ENCODE data around the gene SNX30.
A peak's percentile ranks its signal among the peaks of the same experiment; 100 is the strongest.

Gene SNX30

DNA sequence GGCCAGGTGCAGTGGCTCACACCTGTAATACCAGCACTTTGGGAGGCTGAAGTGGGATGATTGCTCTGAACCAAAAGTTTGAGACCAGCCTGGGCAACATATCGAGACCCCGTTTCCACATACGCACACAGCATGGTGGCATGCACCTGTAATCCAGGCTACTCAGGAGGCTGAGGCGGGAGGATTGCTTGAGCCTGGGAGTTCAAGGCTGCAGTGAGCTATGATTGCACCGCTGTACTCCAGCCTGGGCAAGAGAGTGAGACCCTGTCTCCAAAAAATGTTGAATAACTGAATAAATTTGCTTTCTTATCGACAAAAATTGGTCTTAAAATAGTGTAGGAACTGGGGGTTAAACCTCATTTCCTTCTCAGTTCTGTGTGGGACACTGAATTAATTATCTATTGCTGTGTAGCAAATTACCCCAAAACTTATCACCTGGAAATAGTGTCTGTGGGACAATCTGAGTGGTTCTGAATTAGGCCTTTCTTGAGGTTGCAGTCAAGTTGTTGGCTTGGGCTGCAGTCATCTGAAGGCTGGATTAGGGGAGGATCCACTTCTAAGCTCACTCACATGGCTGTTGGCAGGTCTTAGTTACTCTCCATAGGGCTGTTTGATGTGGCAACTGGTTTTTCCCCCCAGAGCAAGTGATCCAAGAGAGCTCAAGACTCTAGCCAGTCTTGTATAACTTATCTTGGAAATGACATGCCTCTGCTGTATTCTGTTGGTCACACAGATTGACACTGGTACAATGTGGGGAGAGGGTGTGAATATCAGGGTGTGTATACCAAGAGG lies 2.0 kb downstream of the SNX30 start:
- DNase-seq, result no peak

DNA sequence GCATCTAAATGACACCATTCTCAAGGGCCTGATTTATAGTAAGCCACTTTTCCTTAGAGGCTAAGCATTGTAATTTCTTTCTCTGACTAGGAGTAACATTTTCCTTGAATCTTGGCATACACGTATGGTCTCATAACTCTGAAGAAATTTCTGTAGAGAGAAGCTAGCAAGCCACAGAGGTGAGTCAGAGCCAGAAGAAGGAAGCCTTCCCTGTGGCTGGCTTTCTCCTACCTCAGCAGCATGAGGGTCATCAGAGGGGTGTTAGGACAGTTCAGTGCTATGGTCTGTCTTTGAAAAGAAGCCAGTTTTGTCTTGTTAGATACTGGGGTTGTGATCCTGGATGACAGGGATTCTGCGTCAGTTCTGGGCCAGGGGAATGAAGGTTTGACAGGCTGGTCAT lies 3.2 kb downstream of the SNX30 start:
- no peak for DNase-seq

DNA sequence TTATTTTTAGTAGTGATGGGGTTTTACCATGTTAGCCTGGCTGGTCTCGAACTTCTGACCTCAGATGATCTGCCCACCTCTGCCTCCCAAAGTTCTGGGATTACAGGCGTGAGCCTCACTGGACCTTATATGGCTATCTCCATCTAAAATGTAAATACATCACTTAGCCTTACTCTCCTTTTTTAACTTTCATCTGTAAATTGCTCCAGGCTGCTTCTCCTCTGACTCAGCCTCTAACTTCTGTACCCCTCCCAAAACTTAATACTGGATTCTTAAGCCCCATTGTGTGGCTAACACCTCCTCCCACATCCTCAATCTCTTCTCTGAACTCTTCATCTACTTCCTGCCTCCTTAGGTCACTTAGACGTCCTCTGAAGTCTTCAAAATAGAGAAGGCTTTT lies 4.0 kb downstream of the SNX30 start:
- peak; percentile 20 for DNase-seq

DNA sequence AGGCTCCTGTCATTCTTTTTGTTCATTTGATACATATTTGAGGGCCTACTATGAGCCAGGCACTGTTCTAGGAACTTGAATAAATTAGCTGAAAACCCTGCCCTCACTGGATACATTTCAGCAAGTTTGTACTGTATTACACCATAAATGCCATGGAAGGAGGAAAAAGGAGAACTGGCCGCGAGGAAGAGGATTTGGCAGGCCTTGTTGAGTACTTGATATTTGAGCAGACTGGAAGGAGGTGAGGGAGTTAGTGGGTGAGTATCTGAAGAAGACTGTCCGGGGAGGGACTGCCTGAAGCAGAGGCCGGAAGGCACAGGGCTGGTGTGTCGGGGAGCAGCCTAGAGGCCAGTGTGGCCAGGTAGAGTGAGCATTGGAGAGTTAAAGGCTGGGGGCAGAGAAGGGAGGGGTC lies 4.5 kb downstream of the SNX30 start:
- no peak for DNase-seq

DNA sequence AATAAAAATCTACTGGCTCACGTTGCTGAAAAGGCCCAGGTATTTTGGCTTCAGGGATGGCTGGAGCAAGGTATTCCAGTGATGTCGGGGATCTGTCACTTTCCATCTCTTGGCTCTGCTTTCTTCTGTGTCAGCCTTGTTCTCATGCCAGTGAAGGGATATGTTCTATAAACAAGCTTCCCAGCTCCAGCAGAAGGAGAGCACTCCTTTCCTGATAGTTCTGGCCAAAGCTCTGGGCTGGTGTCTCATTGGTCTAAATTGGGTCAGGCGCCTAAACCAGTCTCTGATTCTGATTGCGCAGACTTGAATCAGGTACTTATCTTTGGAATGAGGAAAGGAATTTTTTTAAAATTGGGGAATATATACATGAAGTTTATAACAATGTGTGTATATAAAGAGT lies 5.1 kb downstream of the SNX30 start:
- no peak for DNase-seq

DNA sequence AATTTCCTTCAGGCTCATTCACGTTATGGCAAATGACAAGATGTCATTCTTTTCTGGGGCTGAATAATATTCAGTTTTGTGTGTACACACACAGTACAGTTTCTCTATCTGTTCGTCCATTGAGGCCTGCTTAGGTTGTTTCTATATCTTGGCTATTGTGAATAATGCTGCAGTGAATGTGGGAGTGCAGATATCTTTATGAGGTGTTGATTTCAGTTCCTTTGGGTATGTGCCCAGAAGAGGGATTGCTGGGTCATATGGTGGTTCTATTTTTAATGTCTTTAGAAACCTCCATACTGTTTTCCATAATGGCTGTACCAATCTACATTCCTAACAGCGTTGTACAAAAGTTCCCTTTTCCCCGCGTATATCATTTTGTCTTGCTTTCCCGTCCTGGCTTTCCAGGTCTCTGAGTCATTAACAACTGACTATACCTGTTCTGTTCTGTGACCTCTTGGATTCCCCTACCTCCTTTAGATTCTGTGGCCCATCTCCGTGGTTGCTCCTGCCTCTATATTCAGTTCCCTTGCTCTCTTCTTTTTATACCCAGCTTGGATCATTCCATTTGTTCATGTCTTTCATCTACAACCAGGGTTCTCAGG lies 6.8 kb downstream of the SNX30 start:
- no peak for DNase-seq

DNA sequence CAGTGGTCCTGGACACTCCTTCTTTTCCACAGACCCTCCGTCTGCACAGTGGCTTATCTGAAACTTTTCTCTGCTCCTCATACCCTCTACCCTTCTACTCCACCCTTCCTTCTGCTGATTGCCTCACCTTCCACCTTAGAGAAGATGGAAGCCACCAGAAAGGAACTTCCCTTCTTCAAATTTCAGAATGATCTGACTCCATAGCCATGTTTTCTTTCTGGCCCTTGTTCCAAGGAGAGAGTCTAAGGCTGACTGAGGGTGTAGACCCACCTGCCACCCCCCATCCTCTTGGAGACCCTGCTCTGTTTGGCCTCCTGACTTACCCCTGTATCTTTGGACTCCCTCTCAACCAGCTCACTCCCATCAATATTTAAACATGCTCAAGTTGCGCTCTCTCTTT lies 7.4 kb downstream of the SNX30 start:
- no peak for DNase-seq

DNA sequence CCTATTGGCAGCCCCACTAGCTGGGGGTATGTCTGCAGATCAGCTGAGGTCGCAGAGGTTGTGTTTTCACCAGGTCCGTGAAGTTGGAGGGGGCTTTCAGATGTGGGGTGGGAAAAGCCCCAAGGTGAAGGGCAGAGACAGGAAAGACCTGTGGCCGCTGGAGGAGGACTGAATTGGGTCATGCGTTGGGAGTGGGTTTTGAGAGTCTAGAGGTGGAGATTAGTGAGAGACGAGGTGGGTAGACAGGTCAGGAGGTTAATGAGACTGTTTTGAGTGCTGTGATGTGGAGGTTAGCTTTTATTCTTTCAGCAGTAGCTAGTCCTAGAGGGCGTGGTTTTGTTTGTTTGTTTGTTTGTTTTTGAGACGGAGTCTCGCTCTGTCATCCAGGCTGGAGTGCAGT lies 10.3 kb downstream of the SNX30 start:
- DNase-seq, result no peak

DNA sequence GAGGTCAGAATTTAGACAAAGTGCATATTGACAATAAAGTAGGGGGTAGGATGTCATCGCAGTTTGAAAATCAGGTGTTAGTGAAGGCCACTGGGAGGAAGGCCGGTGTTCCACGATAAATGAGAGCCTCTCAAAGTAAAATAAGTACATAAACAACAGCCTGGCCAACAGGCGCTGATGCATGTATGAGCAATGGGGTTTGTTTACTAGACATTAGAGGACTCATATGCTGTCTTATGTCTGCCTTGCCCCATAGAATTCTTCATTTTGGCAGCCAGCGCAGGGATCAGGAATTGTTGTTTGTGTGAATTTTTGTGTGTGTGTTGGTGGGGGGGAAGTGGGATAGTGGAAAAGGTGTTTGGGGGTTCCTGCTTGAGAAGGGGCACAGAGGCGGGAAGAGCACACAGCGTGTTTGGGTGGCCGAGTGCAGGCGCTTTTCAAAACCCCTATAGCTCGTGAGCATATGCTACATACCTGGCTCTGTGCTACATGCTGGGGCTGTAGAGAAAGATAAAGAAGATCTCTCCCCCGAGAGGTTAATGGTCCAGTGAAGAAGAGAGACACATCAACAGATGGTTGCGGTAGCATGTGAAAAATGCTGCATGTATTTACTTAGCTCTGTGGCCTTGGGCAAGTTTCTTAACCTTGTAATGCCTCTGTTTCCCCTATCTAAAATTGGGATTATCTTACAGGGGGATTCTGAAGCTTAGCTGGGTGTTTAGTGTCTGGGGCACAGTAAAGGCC lies 11.5 kb downstream of the SNX30 start:
- DNase-seq, result no peak

DNA sequence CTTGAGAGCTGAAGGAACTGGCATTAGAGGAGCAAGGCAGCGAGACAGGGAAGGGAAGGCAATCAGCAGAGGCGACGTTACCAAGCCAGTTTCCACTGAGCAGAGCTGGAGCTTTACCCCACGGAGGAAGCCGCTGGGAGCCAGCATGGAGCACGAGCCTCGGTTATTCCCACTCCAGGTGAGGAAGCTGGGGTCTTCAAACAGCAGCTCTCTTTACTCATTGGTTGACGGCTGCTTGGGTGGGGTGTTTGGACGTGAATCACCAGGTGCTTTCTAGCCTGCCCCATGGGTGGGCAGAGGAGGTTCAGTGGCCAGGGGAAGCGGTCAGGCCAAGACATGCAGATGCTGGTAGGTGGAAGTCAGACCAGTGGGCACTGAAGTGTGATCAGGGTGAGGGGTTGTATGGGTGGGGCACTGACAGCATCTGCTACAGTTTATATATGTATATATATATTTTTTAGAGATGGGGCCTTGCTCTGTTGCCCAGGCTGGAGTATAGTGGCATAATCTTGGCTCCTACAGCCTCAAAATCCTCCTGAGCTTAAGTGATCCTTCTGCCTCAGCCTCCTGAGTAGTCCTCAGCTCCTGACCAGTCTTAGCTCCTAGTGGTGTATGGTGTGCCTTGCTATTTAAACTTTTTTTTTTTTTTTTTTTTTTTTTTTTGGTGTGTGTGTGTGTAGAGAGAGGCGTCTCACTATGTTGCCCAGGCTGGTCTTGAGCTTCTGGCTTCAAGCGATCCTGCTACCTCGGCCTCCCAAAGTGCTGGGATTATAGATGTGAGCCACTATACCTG lies 12.4 kb downstream of the SNX30 start:
- DNase-seq, result no peak

DNA sequence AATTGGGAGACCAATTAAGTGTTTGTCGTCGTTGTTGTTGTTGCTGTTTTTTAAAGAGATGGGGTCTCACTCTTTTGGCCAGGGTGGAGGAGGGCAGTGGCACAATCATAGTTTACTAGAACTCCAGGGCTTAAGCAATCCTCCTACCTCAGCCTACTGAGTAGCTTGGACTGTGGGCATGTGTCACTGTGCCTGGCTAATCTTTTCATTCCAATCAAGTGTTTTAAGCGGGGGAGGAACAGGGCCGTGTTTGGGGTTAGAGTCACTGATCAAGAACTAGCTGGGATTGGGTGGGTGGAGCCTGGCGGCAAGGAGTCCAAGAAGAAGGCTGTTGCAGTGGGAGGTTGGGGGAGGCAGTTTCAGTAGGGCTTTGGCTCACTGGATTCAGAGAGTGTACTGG lies 13.8 kb downstream of the SNX30 start:
- DNase-seq, result no peak

DNA sequence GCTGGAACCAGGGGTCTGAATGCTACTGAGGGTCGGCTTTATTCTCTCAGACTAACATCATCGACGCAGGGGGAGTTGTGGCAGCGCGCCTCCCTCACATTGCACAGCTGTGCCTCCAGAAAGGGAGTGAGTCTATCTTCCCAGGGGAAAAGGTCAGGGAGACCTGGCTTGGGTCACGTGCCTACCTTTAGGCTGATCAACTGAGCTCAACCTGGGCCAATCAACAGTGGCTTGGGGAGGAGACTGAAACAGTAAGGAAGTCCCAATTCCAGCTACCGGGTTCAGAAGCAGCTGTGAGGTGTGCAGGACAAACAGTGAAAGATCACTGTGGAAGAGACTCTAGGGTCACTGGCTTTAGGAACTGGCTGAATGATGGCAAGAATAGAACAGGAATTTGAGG lies 14.3 kb downstream of the SNX30 start:
- DNase-seq, result no peak

DNA sequence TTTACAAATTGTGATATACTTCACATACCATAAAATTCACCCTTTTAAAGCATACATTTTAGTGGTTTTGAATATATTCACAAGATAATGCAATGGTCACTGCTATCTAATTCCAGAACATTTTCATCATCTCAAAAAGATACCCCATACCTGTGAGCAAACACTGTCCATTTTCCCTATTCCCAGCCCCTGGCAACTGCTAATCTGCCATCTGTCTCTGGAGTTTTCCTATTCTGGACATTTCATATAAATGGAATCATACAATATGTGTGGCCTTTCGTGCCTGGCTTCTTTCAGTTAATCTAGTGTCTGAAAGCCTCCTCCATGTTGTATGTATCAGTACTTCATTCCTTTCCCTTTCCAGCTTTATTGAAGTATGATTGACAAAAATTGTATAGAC lies 14.7 kb downstream of the SNX30 start:
- no peak for DNase-seq

DNA sequence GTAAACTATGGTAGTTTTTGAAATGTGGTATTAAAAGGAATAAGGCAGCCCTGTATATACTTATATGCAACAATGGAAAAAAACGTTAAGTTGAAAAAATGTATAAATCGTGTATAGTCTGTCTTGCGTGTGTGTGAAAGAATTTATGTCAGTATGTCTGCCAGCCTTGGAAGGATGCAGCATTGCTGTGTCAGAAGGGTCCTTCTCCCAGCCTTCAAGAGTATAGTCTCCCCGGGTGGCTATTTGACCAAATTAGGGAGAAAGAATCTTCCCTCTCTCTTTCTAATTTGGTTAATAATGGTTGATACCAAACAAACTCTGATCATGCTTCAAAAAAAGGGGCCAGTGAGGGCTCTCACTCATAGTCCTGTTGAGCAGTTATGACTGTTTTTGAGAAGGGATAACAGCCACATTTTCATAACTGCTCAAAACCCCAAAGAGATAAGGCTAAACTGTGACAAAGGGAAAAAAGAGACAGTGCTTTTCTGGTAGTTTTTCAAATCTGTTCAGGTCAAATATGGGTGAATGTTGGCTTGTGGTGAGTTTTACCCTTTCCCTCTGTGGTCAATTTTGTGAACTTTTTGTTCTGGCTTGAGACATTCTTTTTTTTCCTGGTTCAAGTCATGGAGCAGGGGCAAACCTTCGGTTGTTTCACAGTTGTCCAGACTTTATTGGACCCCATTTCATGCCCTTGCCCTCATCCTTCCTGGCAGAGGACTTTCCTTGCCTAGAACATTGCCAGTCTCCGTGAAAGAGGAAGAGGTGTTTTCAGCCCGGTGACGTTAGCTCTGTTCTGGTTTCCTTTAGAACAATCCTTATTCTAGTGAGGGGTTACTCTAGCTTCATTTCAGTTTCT lies 21.0 kb downstream of the SNX30 start:
- no peak for DNase-seq

DNA sequence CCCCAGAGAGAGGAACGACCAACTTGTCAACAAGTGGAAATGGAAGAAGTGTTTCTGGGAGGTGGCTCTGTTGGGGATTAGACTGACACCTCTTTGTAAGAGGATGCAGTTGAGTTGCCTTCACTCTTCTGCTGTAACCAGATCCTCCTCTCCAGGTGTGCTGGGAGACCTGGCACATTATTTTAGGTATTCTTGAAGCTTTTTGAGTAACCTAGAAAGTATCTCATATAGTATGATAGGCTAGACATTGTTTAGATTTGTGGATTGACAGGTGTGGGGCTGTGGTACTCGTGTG lies 21.6 kb downstream of the SNX30 start:
- no peak for DNase-seq

DNA sequence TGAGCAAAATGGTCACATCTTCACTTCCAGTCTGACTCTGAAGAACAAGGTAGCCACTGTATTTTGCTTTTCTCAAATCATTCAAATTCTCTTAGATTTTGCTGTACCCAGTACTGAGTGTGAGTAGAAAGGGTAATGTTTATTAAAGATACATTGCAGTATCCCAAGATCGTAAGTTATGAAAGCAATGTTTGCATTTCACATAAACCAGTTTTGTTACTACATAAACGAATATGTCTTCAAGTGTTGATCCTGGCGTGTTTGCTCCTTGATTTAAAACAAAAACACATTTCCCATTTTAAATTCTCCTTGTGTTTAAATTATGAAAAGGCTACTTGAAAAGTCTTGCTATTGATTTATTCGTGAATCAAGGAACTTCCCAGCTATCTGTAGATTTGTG lies 22.0 kb downstream of the SNX30 start:
- no peak for DNase-seq

DNA sequence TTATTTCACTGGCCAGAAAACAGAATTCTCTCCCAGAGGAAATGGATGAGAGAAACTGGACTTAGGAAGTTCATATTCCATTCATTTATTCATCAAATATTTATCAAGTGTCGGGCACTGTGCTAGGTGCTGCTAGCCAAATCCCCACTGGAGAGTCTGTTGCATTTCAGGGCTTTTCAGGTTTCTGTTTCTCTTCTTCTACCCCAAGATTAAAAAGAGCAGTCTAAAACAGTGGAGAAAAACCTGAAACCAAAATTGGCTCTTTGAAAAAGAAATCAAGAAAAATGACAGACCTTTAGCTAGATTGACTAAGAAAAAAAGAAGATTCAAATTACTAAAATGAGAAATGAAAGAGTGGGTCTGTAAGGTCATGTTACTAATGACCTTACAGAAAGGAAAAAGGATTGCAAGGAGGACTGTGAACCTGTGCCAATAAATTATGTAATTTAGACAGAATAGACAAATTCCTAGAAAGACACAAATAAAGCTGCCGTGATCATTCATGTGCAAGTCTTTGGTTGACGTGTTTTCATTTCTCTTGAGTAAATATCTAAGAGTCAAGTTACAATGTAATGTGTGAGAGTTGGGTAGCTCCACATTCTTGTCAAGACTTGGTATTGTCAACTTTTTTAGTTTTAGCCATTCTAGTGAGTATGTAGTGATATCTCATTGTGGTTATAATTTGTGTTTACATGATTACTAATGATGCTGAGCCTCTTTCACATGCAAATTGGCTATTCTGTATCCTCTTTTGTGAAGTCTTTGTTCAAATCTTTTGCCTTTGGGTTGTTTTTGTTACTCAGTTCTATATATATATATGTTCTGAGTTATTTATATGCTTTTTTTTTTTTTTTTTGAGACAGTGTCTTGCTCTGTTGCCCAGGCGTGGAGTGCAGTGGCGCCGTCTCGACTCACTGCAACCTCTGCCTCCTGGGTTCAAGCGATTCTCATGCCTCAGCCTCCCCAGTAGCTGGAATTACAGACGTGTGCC lies 23.7 kb downstream of the SNX30 start:
- DNase-seq, result no peak

DNA sequence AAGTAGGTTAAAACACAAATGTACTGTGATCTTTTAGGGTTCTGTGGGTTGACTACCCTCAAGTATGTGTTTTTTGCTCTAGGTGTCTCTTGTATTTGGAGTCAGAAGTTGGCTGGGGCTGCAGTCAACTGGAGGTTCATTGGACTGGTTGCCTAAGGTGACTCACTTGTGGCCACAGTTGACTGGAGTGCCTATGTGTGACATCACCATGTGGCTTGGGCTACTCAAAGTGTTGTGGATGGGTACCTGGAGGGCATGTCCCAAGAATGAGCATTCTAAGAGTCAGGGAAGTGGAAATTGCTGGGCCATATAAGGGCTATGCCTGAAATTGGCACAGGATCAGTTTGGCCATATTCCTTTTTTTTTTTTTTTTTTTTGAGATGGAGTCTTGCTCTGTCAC lies 27.4 kb downstream of the SNX30 start:
- no peak for DNase-seq

DNA sequence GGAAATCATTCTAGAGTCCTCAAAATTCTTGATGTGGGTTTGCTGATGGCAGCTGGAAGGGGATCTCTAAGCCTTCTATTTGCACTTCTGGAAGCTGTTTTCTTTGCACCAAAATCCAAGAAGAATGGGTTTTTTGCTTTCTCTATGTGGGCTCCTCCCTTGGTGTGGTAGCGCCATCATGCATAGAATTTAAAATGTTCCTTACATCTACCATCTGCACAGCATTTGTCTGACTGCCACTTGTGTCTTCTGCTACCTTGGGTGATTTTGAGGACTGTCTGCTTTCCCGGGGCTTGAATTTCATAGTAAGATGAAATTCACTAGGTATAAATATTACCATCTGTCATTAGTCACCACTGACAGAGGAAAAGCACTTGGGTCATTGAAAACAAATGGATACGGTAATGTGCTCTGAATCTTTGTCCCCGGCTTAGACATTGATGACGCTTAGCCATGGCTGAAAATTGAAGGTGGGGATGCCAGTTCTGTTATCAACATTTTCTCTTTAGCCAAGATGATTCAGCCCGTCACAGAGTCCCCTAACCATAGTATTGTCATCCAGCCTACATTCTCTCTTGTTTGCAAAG lies 30.0 kb downstream of the SNX30 start:
- no peak for DNase-seq

DNA sequence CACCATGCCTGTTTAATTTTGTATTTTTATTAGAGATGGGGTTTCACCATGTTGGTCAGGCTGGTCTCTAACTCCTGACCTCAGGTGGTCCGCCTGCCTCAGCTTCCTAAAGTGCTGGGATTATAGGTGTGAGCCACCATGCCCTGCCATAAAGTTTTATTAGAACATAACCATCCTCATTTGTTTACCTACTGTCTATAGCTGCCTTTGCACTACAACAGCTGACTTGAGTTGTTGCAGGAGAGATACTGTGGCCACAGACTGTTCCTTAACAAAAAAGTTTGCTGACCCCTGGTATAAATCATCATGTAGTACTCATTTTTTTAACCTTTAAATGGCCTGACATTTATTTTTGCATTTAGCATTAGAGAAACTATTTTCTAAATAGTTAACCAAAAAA lies 31.7 kb downstream of the SNX30 start:
- DNase-seq, result no peak

DNA sequence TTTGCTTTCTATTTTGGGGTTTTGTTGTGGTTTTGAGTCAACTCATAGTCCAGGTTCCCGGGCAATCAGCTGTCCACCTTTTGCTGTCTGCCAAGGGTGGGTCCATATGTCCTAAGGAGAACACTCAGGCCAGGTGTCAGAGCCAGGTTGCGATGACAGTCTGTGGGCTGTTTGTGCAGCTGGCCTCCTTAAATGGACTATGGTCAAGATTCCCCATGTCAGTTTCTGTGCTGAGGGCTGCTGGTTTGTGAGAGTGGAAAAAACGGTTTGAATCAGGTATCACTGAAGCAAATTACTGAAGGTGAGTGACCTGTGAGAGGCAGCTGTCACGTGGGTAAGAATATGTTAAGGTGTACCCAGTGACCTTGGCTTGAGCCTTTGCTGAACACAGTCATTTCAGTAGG lies 33.0 kb downstream of the SNX30 start:
- DNase-seq, result no peak
